CD14-positive monocyte (primary cell): ENCODE data around the gene WTAP. TPM values are rescaled to one million over a fixed set of nuclear protein-coding genes. Genes with fewer than 3 reads are reported as not detected.

Experiments
- DNase-seq, 3 donors: peaks; one replicate each; pipeline ENCODE4 v3.0.0-alpha.2; 2011 to 2022
- H2AFZ ChIP-seq: 2 replicates; pipeline ENCODE4 v1.6.0; 2012; ENCODE audit warnings: mild to moderate bottlenecking, low read depth, low read length, inconsistent platforms; ENCODE audit not compliant: insufficient read depth, poor library complexity, severe bottlenecking
- H3K27ac ChIP-seq, 2 donors: 1 replicate in 1 of 2; 2 replicates in 1 of 2; pipeline ENCODE4 v1.5.1; 2012 to 2013; ENCODE audit warnings: low read length in 2 of 2, control low read depth in 1 of 2, inconsistent platforms in 1 of 2, low read depth in 1 of 2, mild to moderate bottlenecking in 1 of 2
- H3K27me3 ChIP-seq, 2 donors: one replicate each; pipeline versions ENCODE4 v1.6.0 to v1.6.1; 2011 to 2013; ENCODE audit warnings: low read length in 2 of 2; ENCODE audit not compliant: control insufficient read depth in 2 of 2, insufficient read depth in 2 of 2
- H3K36me3 ChIP-seq, 2 donors: replicated peaks in 1 of 2; 1 replicate in 1 of 2; 2 replicates in 1 of 2; pipeline versions ENCODE4 v1.5.1 to v1.6.1; 2012 to 2013; ENCODE audit warnings: low read length in 2 of 2, control low read depth in 1 of 2, inconsistent platforms in 1 of 2, mild to moderate bottlenecking in 1 of 2; ENCODE audit not compliant: insufficient read depth in 2 of 2, control insufficient read depth in 1 of 2
- H3K4me1 ChIP-seq, 2 donors: 1 replicate in 1 of 2; 2 replicates in 1 of 2; pipeline versions ENCODE4 v1.5.1 to v1.6.1; 2012 to 2013; ENCODE audit warnings: low read length in 2 of 2, control low read depth in 1 of 2, inconsistent platforms in 1 of 2, mild to moderate bottlenecking in 1 of 2, moderate library complexity in 1 of 2; ENCODE audit not compliant: insufficient read depth in 2 of 2, control insufficient read depth in 1 of 2
- H3K4me2 ChIP-seq: replicated peaks from 2 replicates; pipeline ENCODE3; 2012; ENCODE audit warnings: low read length, moderate library complexity, mild to moderate bottlenecking; ENCODE audit not compliant: poor library complexity, severe bottlenecking; ENCODE audit errors: extremely low read depth
- H3K4me3 ChIP-seq, 3 experiments: fragments of 200-600 bp in 1 of 3; sonication (generic) in 1 of 3; replicated peaks in 1 of 3; 1 replicate in 2 of 3; 2 replicates in 1 of 3; pipeline ENCODE4 v1.5.1; 2011 to 2013; ENCODE audit warnings: low read length in 3 of 3, mild to moderate bottlenecking in 3 of 3, control low read depth in 2 of 3, low read depth in 2 of 3, inconsistent platforms in 1 of 3, moderate library complexity in 1 of 3
- H3K79me2 ChIP-seq: 2 replicates; pipeline ENCODE4 v1.6.0; 2012; ENCODE audit warnings: mild to moderate bottlenecking, control low read depth, inconsistent platforms, low read length, moderate library complexity; ENCODE audit not compliant: insufficient read depth
- H3K9ac ChIP-seq: 2 replicates; pipeline ENCODE4 v1.6.0; 2017; ENCODE audit warnings: low read length, mild to moderate bottlenecking; ENCODE audit not compliant: insufficient read depth, poor library complexity, severe bottlenecking
- H3K9me3 ChIP-seq, 2 donors: replicated peaks in 1 of 2; 1 replicate in 1 of 2; 2 replicates in 1 of 2; pipeline versions ENCODE4 v1.5.1 to v1.6.1; 2012 to 2013; ENCODE audit warnings: low read length in 2 of 2, control low read depth in 1 of 2; ENCODE audit not compliant: control insufficient read depth in 1 of 2, insufficient read depth in 1 of 2
- H4K20me1 ChIP-seq: 2 replicates; pipeline ENCODE4 v1.6.0; 2012; ENCODE audit warnings: mild to moderate bottlenecking, low read length, control low read depth, moderate library complexity; ENCODE audit not compliant: insufficient read depth
- H3K27ac Mint-ChIP-seq, 7 donors: one replicate each; pipeline ENCODE4 v1.8.0; 2020; ENCODE audit warnings: mild to moderate bottlenecking in 7 of 7, mixed read lengths in 7 of 7, moderate library complexity in 6 of 7, inconsistent platforms in 2 of 7
- H3K27me3 Mint-ChIP-seq, 3 donors: one replicate each; pipeline ENCODE4 v1.8.0; 2021 to 2022; ENCODE audit warnings: low read depth in 3 of 3, mild to moderate bottlenecking in 3 of 3, mixed read lengths in 3 of 3, moderate library complexity in 3 of 3, inconsistent platforms in 1 of 3
- H3K36me3 Mint-ChIP-seq, 2 donors: one replicate each; pipeline ENCODE4 v1.8.0; 2020; ENCODE audit warnings: mixed read lengths in 2 of 2, inconsistent platforms in 1 of 2, mild to moderate bottlenecking in 1 of 2
- H3K4me1 Mint-ChIP-seq: one replicate; pipeline ENCODE4 v1.8.0; 2020; ENCODE audit warnings: mild to moderate bottlenecking, mixed read lengths
- H3K4me3 Mint-ChIP-seq, 2 donors: one replicate each; pipeline ENCODE4 v1.8.0; 2020; ENCODE audit warnings: mild to moderate bottlenecking in 2 of 2, mixed read lengths in 2 of 2, moderate library complexity in 1 of 2
- H3K9me3 Mint-ChIP-seq, 7 donors: one replicate each; pipeline ENCODE4 v1.8.0; 2020 to 2022; ENCODE audit warnings: mixed read lengths in 7 of 7, mild to moderate bottlenecking in 6 of 7, moderate library complexity in 6 of 7, inconsistent platforms in 2 of 7
- CTCF ChIP-seq: fragments of 200-600 bp; IDR thresholded peaks from one replicate; pipeline ENCODE4 v1.8.0; 2022; ENCODE audit warnings: antibody characterized with exemption, mild to moderate bottlenecking
- WGBS: methylation state at CpG from one replicate; pipeline ENCODE4 v1.1.5; 2013; ENCODE audit warnings: missing lambda C conversion rate; ENCODE audit not compliant: insufficient coverage; 5-methylcytosine and 5-hydroxymethylcytosine counted together
- intact Hi-C, 2 donors: fragments of 100-400 bp; cut with micrococcal nuclease; formaldehyde crosslinking; loops; one replicate each; pipeline versions ENCODE4 v1.15.0 to v1.15.1; 2023
- polyA plus RNA-seq, 3 donors: library from polyadenylated mRNA; depleted of rRNA in 1 of 3; unstranded in 2 of 3; stranded (reverse) in 1 of 3; fragments of 300-500 nt in 2 of 3; fragments of >200 nt in 1 of 3; fragmentation: Illumina TruSeq in 2 of 3; gene quantifications; 1 replicate in 2 of 3; 2 replicates in 1 of 3; pipeline ENCODE4 v1.2.3, GENCODE V29; 2012 to 2021

WTAP gene
- polyA plus RNA-seq, 3 donors: 50.8 to 95.9 (median 94.7) TPM

GRCh38 chr6:159692303-159693127, 34.8 kb upstream of the WTAP start:
- Histone ChIP-seq H2AFZ (peak overlapping the region; percentile 29), H3K4me2 (peak overlapping the region; percentile 87), H3K4me1 (peaks cover 44 to 64% of the 10 kb centered on the region in 2 donors), H4K20me1 (peaks cover 52% of the 10 kb centered on the region), H3K27me3 (no peaks in the 10 kb centered on the region), H3K9me3 (no peaks in the 10 kb centered on the region), H3K79me2 (peaks cover 53% of the 10 kb centered on the region), H3K9ac (peak overlapping the region; percentile 88), H3K27ac (peak overlapping the region; percentile 94 to 96), H3K4me3 (peak overlapping the region; percentile 80 to 100 (median 81)), H3K36me3 (peaks cover 18 to 37% of the 10 kb centered on the region in 2 donors)
- peaks cover 54% of the 10 kb centered on the region for H3K4me1 Mint-ChIP-seq
- TF ChIP-seq CTCF: no peak
- H3K27ac Mint-ChIP-seq: peak overlapping the region; percentile 91 to 97 (median 93)
- H3K9me3 Mint-ChIP-seq: peaks cover 0 to 5% (median 0%) of the 10 kb centered on the region in 7 donors
- intact Hi-C loops: loop anchor here (2.0 to 10.0 kb wide), 5 partner anchors 34 to 282 kb away; partner anchors contain the start of genes MRPL18 (in 1 of the 2), TCP1 (in 1 of the 2) and WTAP (in 1 of the 2)
- WGBS: under 1% methylated on average over 66 of the region's 66 CpGs
- peak in 2 of 3 donors; percentile 35 to 88 for DNase-seq
- H3K27me3 Mint-ChIP-seq: peaks cover 0 to 4% (median 0%) of the 10 kb centered on the region in 3 donors
- peak overlapping the region; percentile 93 to 96 for H3K4me3 Mint-ChIP-seq
- H3K36me3 Mint-ChIP-seq: peaks cover 27 to 42% of the 10 kb centered on the region in 2 donors

GRCh38 chr6:159693128-159693893, 34.0 kb upstream of the WTAP start, which contains the start of gene SOD2:
Gene SOD2, minus strand, starts transcription at chr6:159693241. Its CDS starts 74 bp downstream, at chr6:159693167.
- peak within 1 kb of the TSS; percentile 88 for H3K9ac ChIP-seq
- no peaks in the 10 kb centered on the region for H3K27me3 ChIP-seq
- TF ChIP-seq CTCF: no peak
- WGBS: under 1% methylated on average over 69 of the region's 74 CpGs
- H3K27ac ChIP-seq: peak within 1 kb of the TSS; percentile 94 to 96
- H3K36me3 Mint-ChIP-seq: peaks cover 20 to 34% of the 10 kb centered on the region in 2 donors
- peak within 1 kb of the TSS; percentile 87 for H3K4me2 ChIP-seq
- H3K36me3 ChIP-seq: peaks cover 11 to 29% of the 10 kb centered on the region in 2 donors
- no peaks in the 10 kb centered on the region for H3K9me3 ChIP-seq
- H3K27ac Mint-ChIP-seq: peak within 1 kb of the TSS; percentile 95 to 99 (median 97)
- H3K27me3 Mint-ChIP-seq: peaks cover 0 to 4% (median 0%) of the 10 kb centered on the region in 3 donors
- H4K20me1 ChIP-seq: peaks cover 44% of the 10 kb centered on the region
- peaks cover 45% of the 10 kb centered on the region for H3K79me2 ChIP-seq
- peak within 1 kb of the TSS; percentile 93 to 96 for H3K4me3 Mint-ChIP-seq
- peaks cover 0 to 5% (median 0%) of the 10 kb centered on the region in 7 donors for H3K9me3 Mint-ChIP-seq
- H3K4me3 ChIP-seq: peak within 1 kb of the TSS; percentile 80 to 100 (median 81)
- peaks cover 51% of the 10 kb centered on the region for H3K4me1 Mint-ChIP-seq
- peak within 1 kb of the TSS; percentile 72 for H2AFZ ChIP-seq
- peaks cover 42 to 59% of the 10 kb centered on the region in 2 donors for H3K4me1 ChIP-seq
- intact Hi-C loops: loop anchor here (2.0 to 10.0 kb wide), 5 partner anchors 33 to 281 kb away; partner anchors contain the start of genes MRPL18 (in 1 of the 2), TCP1 (in 1 of the 2) and WTAP (in 1 of the 2)
- DNase-seq: peak; percentile 75 to 97 (median 85)
